CD14-positive monocyte (primary cell): ENCODE results near the gene PRAME. TPM values are rescaled to one million over a fixed set of nuclear protein-coding genes. Genes with fewer than 3 reads are reported as not detected.

Source experiments
- DNase-seq, 3 donors: peaks; one replicate each; pipeline ENCODE4 v3.0.0-alpha.2; 2011 to 2022
- H2AFZ ChIP-seq: 2 replicates; pipeline ENCODE4 v1.6.0; 2012; ENCODE audit warnings: mild to moderate bottlenecking, low read depth, low read length, inconsistent platforms; ENCODE audit not compliant: insufficient read depth, poor library complexity, severe bottlenecking
- H3K27ac ChIP-seq, 2 donors: 1 replicate in 1 of 2; 2 replicates in 1 of 2; pipeline ENCODE4 v1.5.1; 2012 to 2013; ENCODE audit warnings: low read length in 2 of 2, control low read depth in 1 of 2, inconsistent platforms in 1 of 2, low read depth in 1 of 2, mild to moderate bottlenecking in 1 of 2
- H3K27me3 ChIP-seq, 2 donors: one replicate each; pipeline versions ENCODE4 v1.6.0 to v1.6.1; 2011 to 2013; ENCODE audit warnings: low read length in 2 of 2; ENCODE audit not compliant: control insufficient read depth in 2 of 2, insufficient read depth in 2 of 2
- H3K36me3 ChIP-seq, 2 donors: replicated peaks in 1 of 2; 1 replicate in 1 of 2; 2 replicates in 1 of 2; pipeline versions ENCODE4 v1.5.1 to v1.6.1; 2012 to 2013; ENCODE audit warnings: low read length in 2 of 2, control low read depth in 1 of 2, inconsistent platforms in 1 of 2, mild to moderate bottlenecking in 1 of 2; ENCODE audit not compliant: insufficient read depth in 2 of 2, control insufficient read depth in 1 of 2
- H3K4me1 ChIP-seq, 2 donors: 1 replicate in 1 of 2; 2 replicates in 1 of 2; pipeline versions ENCODE4 v1.5.1 to v1.6.1; 2012 to 2013; ENCODE audit warnings: low read length in 2 of 2, control low read depth in 1 of 2, inconsistent platforms in 1 of 2, mild to moderate bottlenecking in 1 of 2, moderate library complexity in 1 of 2; ENCODE audit not compliant: insufficient read depth in 2 of 2, control insufficient read depth in 1 of 2
- H3K4me2 ChIP-seq: replicated peaks from 2 replicates; pipeline ENCODE3; 2012; ENCODE audit warnings: low read length, moderate library complexity, mild to moderate bottlenecking; ENCODE audit not compliant: poor library complexity, severe bottlenecking; ENCODE audit errors: extremely low read depth
- H3K4me3 ChIP-seq, 3 experiments: fragments of 200-600 bp in 1 of 3; sonication (generic) in 1 of 3; replicated peaks in 1 of 3; 1 replicate in 2 of 3; 2 replicates in 1 of 3; pipeline ENCODE4 v1.5.1; 2011 to 2013; ENCODE audit warnings: low read length in 3 of 3, mild to moderate bottlenecking in 3 of 3, control low read depth in 2 of 3, low read depth in 2 of 3, inconsistent platforms in 1 of 3, moderate library complexity in 1 of 3
- H3K79me2 ChIP-seq: 2 replicates; pipeline ENCODE4 v1.6.0; 2012; ENCODE audit warnings: mild to moderate bottlenecking, control low read depth, inconsistent platforms, low read length, moderate library complexity; ENCODE audit not compliant: insufficient read depth
- H3K9ac ChIP-seq: 2 replicates; pipeline ENCODE4 v1.6.0; 2017; ENCODE audit warnings: low read length, mild to moderate bottlenecking; ENCODE audit not compliant: insufficient read depth, poor library complexity, severe bottlenecking
- H3K9me3 ChIP-seq, 2 donors: replicated peaks in 1 of 2; 1 replicate in 1 of 2; 2 replicates in 1 of 2; pipeline versions ENCODE4 v1.5.1 to v1.6.1; 2012 to 2013; ENCODE audit warnings: low read length in 2 of 2, control low read depth in 1 of 2; ENCODE audit not compliant: control insufficient read depth in 1 of 2, insufficient read depth in 1 of 2
- H4K20me1 ChIP-seq: 2 replicates; pipeline ENCODE4 v1.6.0; 2012; ENCODE audit warnings: mild to moderate bottlenecking, low read length, control low read depth, moderate library complexity; ENCODE audit not compliant: insufficient read depth
- H3K27ac Mint-ChIP-seq, 7 donors: one replicate each; pipeline ENCODE4 v1.8.0; 2020; ENCODE audit warnings: mild to moderate bottlenecking in 7 of 7, mixed read lengths in 7 of 7, moderate library complexity in 6 of 7, inconsistent platforms in 2 of 7
- H3K27me3 Mint-ChIP-seq, 3 donors: one replicate each; pipeline ENCODE4 v1.8.0; 2021 to 2022; ENCODE audit warnings: low read depth in 3 of 3, mild to moderate bottlenecking in 3 of 3, mixed read lengths in 3 of 3, moderate library complexity in 3 of 3, inconsistent platforms in 1 of 3
- H3K36me3 Mint-ChIP-seq, 2 donors: one replicate each; pipeline ENCODE4 v1.8.0; 2020; ENCODE audit warnings: mixed read lengths in 2 of 2, inconsistent platforms in 1 of 2, mild to moderate bottlenecking in 1 of 2
- H3K4me1 Mint-ChIP-seq: one replicate; pipeline ENCODE4 v1.8.0; 2020; ENCODE audit warnings: mild to moderate bottlenecking, mixed read lengths
- H3K4me3 Mint-ChIP-seq, 2 donors: one replicate each; pipeline ENCODE4 v1.8.0; 2020; ENCODE audit warnings: mild to moderate bottlenecking in 2 of 2, mixed read lengths in 2 of 2, moderate library complexity in 1 of 2
- H3K9me3 Mint-ChIP-seq, 7 donors: one replicate each; pipeline ENCODE4 v1.8.0; 2020 to 2022; ENCODE audit warnings: mixed read lengths in 7 of 7, mild to moderate bottlenecking in 6 of 7, moderate library complexity in 6 of 7, inconsistent platforms in 2 of 7
- CTCF ChIP-seq: fragments of 200-600 bp; IDR thresholded peaks from one replicate; pipeline ENCODE4 v1.8.0; 2022; ENCODE audit warnings: antibody characterized with exemption, mild to moderate bottlenecking
- WGBS: methylation state at CpG from one replicate; pipeline ENCODE4 v1.1.5; 2013; ENCODE audit warnings: missing lambda C conversion rate; ENCODE audit not compliant: insufficient coverage; 5-methylcytosine and 5-hydroxymethylcytosine counted together
- intact Hi-C, 2 donors: fragments of 100-400 bp; cut with micrococcal nuclease; formaldehyde crosslinking; loops; one replicate each; pipeline versions ENCODE4 v1.15.0 to v1.15.1; 2023
- polyA plus RNA-seq, 3 donors: library from polyadenylated mRNA; depleted of rRNA in 1 of 3; unstranded in 2 of 3; stranded (reverse) in 1 of 3; fragments of 300-500 nt in 2 of 3; fragments of >200 nt in 1 of 3; fragmentation: Illumina TruSeq in 2 of 3; gene quantifications; 1 replicate in 2 of 3; 2 replicates in 1 of 3; pipeline ENCODE4 v1.2.3, GENCODE V29; 2012 to 2021

The PRAME gene
- polyA plus RNA-seq, 3 donors, result not detected

GRCh38 chr22:22531770-22532546, 27.1 kb downstream of the PRAME start:
- no peak for TF ChIP-seq CTCF
- Histone ChIP-seq H3K4me3 (no peak overlapping the region), H3K27ac (no peak overlapping the region), H3K36me3 (no peaks in the 10 kb centered on the region), H3K79me2 (no peaks in the 10 kb centered on the region), H3K27me3 (no peaks in the 10 kb centered on the region), H3K9me3 (no peaks in the 10 kb centered on the region), H2AFZ (no peak overlapping the region), H3K4me1 (no peaks in the 10 kb centered on the region), H4K20me1 (no peaks in the 10 kb centered on the region), H3K9ac (no peak overlapping the region), H3K4me2 (no peak overlapping the region)
- H3K27me3 Mint-ChIP-seq, result peaks cover 0 to 3% (median 0%) of the 10 kb centered on the region in 3 donors
- H3K4me1 Mint-ChIP-seq, result no peaks in the 10 kb centered on the region
- H3K27ac Mint-ChIP-seq, result no peak overlapping the region
- no peak overlapping the region for H3K4me3 Mint-ChIP-seq
- DNase-seq, result no peak
- intact Hi-C loops, result no loop called here
- peaks cover 0 to 6% (median 0%) of the 10 kb centered on the region in 7 donors for H3K9me3 Mint-ChIP-seq
- no peaks in the 10 kb centered on the region for H3K36me3 Mint-ChIP-seq
- 100% methylated on average over 1 of the region's 7 CpGs for WGBS

- 100% methylated on average over 1 of the region's 2 CpGs for WGBS
- Histone ChIP-seq H3K9me3 (no peaks in the 10 kb centered on the region), H3K4me1 (peaks cover 11 to 15% of the 10 kb centered on the region in 2 donors), H2AFZ (no peak overlapping the region), H4K20me1 (no peaks in the 10 kb centered on the region), H3K4me3 (no peak overlapping the region), H3K9ac (no peak overlapping the region), H3K27ac (no peak overlapping the region), H3K79me2 (no peaks in the 10 kb centered on the region), H3K4me2 (no peak overlapping the region), H3K27me3 (no peaks in the 10 kb centered on the region), H3K36me3 (no peaks in the 10 kb centered on the region)
- H3K4me3 Mint-ChIP-seq, result no peak overlapping the region
- peaks cover 12% of the 10 kb centered on the region for H3K4me1 Mint-ChIP-seq
- peaks cover 0 to 6% (median 0%) of the 10 kb centered on the region in 7 donors for H3K9me3 Mint-ChIP-seq
- no peak overlapping the region for H3K27ac Mint-ChIP-seq
- peaks cover 0 to 3% (median 0%) of the 10 kb centered on the region in 3 donors for H3K27me3 Mint-ChIP-seq
- no peaks in the 10 kb centered on the region for H3K36me3 Mint-ChIP-seq
- TF ChIP-seq CTCF, result no peak
- DNase-seq, result no peak
- intact Hi-C loops, result no loop called here
Measured at GRCh38 chr22:22528780-22529179, 30.3 kb downstream of the PRAME start.
